ENCODE measurements around the gene ANAPC10.
"Not testable (repeated sequence)": the region's sequence is repeated elsewhere in the genome, so short reads cannot be mapped to it uniquely, and the experiment has no call there.

The ANAPC10 gene, protein sequence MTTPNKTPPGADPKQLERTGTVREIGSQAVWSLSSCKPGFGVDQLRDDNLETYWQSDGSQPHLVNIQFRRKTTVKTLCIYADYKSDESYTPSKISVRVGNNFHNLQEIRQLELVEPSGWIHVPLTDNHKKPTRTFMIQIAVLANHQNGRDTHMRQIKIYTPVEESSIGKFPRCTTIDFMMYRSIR

DNA sequence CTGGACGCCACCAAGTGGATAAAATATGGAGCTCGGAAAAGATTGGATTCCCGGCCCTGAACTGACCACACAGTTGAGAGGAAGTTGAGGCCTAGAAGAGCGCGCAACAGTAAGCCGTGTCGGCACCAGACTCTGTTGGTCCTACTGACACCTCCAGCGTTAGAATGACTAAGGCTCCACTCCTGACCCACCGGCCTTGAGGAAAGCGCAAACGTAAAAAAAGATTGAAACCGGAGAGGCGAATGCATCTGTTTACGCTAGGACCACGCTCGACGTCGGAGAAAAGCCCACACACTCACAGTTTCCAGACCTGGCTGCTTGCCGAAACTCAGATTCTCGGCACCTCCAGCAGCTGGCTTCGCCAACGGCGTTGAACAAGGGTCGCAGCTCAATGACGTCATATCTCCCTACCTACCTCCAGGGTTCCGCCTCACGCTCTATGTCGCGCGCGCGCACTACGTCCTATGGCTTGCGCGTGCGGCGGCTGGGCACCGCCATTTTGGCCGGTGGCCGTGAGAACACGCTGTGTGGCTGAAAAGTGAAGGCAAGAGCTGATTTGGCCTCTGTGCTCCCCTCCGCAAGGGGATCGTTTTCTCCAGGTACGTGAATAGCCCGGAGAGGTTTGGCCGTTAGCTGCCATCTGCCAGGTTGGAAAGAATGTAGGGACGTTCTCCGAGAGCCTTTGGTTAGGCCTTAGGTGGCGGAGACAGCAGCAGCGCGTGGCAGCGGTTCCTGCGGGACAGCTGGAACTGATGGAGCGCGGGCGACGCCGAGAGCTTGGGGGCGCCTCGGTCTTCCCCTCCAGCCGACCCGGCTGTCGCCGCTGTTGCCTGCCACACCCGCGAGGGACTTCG, at the start of gene ANAPC10, which contains the start of gene ABCE1:
Gene ANAPC10, minus strand, starts transcription at position 376 of the 854 bp plus-strand sequence. CDS start 2,097 bp downstream, outside the sequence.
Gene ABCE1, plus strand, starts transcription at position 491 of the 854 bp plus-strand sequence. CDS start 6,102 bp downstream, outside the sequence.
- peak; percentile 89 for TF ChIP-seq L3MBTL2 (conservative IDR thresholded peaks at IDR 0.05)
- no peak for TF ChIP-seq FOXM1 (IDR thresholded peaks at IDR 0.05; ENCODE audit: borderline replicate concordance)
- peak; percentile 94 for DNase-seq (ENCODE audit: extremely low spot score)
- CTCF ChIA-PET: interaction anchor here (0.6 to 1.1 kb wide), 2 partner anchors 87 to 329 kb away, joined by 3 to 4 read pairs; no protein-coding TSS in a partner anchor
- POLR2A ChIA-PET: interaction anchor here (0.7 to 2.1 kb wide), 20 partner anchors 9 to 920 kb away, joined by 3 to 20 read pairs (median 4); partner anchors contain the start of gene HHIP

DNA sequence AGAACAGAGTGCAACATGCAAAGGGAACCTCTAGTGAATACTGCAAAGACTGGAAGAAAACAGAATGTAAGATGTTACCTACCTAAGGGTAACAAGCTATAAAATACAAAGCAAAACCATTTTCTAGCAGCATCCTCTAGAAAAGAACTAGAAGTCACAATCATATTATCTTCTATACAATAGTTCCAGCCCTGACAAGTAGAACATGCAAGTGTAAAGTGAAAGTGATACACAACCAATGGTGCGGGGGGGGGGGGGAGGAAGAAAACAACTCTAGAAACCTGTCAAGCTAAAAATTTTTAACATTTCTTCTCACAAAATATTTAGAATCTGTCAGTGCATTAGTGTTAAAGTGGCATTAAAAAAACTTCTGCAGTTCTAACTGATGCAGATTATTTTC, 38.2 kb upstream of the ANAPC10 start:
- POLR2A ChIA-PET; DNase-seq (ENCODE audit: extremely low spot score); CTCF ChIA-PET: not testable (repeated sequence)

DNA sequence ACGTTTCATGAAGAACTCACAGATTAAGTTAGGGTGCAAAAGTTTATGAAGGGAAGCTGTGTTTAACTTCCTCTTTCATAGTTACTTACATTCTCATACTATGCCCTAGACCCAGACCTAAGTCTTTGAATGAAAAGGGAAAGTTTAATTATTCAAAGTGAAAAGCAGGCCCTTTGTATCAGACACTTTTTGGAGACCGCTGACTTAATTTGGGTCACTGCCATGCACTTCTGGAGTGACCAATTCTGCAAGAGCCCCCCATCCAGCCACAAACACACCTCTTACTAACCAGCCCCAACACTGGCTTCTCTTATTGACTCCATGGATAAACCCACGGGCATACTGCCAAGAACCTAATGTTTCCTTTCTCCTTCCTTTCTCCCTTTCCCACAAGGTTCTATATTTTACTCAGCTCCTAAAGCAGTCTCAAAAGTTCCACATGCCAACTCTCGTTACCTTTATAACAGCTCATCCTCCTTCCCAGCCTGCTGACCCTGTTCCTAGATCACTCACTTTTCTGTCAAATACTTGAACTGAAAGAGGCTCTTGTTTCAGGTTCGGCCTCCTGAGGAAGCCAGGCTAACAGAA, 34.6 kb upstream of the ANAPC10 start:
- CTCF ChIA-PET: no interaction called here

DNA sequence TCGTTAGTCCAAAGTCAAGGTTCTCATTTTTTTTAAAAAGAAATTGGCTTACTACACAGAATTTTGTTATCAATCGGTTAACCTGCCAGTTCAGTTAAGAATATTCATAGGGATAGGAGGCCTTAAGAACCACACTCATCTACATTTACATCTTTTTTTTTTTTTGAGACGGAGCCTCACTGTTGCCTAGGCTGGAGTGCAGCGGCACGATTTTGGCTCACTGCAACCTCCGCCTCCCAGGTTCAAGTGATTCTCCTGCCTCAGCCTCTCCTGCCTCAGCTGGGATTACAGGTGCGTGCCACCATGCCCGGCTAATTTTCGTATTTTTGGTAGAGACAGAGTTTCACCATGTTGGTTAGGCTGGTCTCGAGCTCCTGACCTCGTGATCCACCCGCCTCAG, 33.9 kb upstream of the ANAPC10 start:
- POLR2A ChIA-PET: no interaction called here
- no peak for DNase-seq (ENCODE audit: extremely low spot score)
- CTCF ChIA-PET: no interaction called here
- TF ChIP-seq BHLHE40 (IDR thresholded peaks at IDR 0.05; ENCODE audit: borderline replicate concordance) (no peak), FOXK2 (IDR thresholded peaks at IDR 0.05) (no peak), FOXM1 (IDR thresholded peaks at IDR 0.05; ENCODE audit: borderline replicate concordance) (no peak), ELF4 (IDR thresholded peaks at IDR 0.05) (no peak), ZNF384 (IDR thresholded peaks at IDR 0.05) (no peak), ARNT (IDR thresholded peaks at IDR 0.05) (no peak), L3MBTL2 (conservative IDR thresholded peaks at IDR 0.05) (no peak), SUZ12 (IDR thresholded peaks at IDR 0.05) (no peak), TARDBP (IDR thresholded peaks at IDR 0.05) (no peak), CTBP1 (IDR thresholded peaks at IDR 0.05; ENCODE audit: borderline replicate concordance) (no peak), NFRKB (IDR thresholded peaks at IDR 0.05) (no peak), FOXA1 (IDR thresholded peaks at IDR 0.05) (no peak), HDGF (IDR thresholded peaks at IDR 0.05; ENCODE audit: borderline replicate concordance) (no peak), SP1 (IDR thresholded peaks at IDR 0.05) (no peak), LEF1 (IDR thresholded peaks at IDR 0.05; ENCODE audit: borderline replicate concordance) (no peak)
- TF ChIP-seq, protein P1, sequence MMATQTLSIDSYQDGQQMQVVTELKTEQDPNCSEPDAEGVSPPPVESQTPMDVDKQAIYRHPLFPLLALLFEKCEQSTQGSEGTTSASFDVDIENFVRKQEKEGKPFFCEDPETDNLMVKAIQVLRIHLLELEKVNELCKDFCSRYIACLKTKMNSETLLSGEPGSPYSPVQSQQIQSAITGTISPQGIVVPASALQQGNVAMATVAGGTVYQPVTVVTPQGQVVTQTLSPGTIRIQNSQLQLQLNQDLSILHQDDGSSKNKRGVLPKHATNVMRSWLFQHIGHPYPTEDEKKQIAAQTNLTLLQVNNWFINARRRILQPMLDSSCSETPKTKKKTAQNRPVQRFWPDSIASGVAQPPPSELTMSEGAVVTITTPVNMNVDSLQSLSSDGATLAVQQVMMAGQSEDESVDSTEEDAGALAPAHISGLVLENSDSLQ (IDR thresholded peaks at IDR 0.05): no peak

More for the DNA sequence above, 34.6 kb upstream of the ANAPC10 start:
- DNase-seq (ENCODE audit: extremely low spot score): no peak
- TF ChIP-seq LEF1 (IDR thresholded peaks at IDR 0.05; ENCODE audit: borderline replicate concordance): no peak
- no peak for TF ChIP-seq SP1 (IDR thresholded peaks at IDR 0.05)
- TF ChIP-seq TARDBP (IDR thresholded peaks at IDR 0.05): no peak
- TF ChIP-seq ZNF384 (IDR thresholded peaks at IDR 0.05): no peak
- TF ChIP-seq FOXM1 (IDR thresholded peaks at IDR 0.05; ENCODE audit: borderline replicate concordance): no peak
- TF ChIP-seq ELF4 (IDR thresholded peaks at IDR 0.05): no peak
- TF ChIP-seq ARNT (IDR thresholded peaks at IDR 0.05): no peak
- TF ChIP-seq FOXK2 (IDR thresholded peaks at IDR 0.05): no peak
- no peak for TF ChIP-seq FOXA1 (IDR thresholded peaks at IDR 0.05)
- TF ChIP-seq HDGF (IDR thresholded peaks at IDR 0.05; ENCODE audit: borderline replicate concordance): no peak
- no peak for TF ChIP-seq NFRKB (IDR thresholded peaks at IDR 0.05)
- TF ChIP-seq SUZ12 (IDR thresholded peaks at IDR 0.05): no peak
- TF ChIP-seq L3MBTL2 (conservative IDR thresholded peaks at IDR 0.05): no peak
- TF ChIP-seq BHLHE40 (IDR thresholded peaks at IDR 0.05; ENCODE audit: borderline replicate concordance): no peak
- TF ChIP-seq CTBP1 (IDR thresholded peaks at IDR 0.05; ENCODE audit: borderline replicate concordance): no peak
- TF ChIP-seq, protein P1 (IDR thresholded peaks at IDR 0.05): no peak
- POLR2A ChIA-PET: no interaction called here

DNA sequence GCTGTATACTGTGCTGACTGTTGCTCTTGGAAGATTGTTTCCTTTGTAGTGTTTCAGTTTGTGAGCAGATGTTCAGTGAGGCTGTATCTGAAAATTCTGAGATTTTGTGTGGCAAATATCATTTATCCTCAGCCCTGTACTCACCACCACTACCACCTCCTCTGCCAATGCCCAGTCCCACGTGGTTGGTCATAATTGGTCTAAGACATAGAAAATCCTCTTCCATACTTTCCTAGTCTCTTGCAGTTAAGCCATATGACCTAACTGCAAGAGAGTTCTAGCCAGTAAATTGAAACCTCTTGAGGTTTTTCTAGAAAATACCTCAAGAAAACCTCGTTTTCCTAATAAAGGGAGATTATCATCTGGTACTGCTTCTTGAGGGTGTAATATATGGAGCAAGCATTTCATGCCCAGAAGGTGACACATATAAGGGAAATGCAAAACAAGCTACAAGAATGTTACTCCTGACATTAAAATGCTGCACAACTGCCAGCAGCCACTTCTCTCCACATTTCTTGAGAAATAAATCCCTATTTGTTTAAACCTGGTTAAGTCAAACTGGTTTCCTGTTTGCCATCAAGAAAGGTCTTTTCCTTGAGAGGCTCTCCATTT, 32.9 kb upstream of the ANAPC10 start:
- DNase-seq (ENCODE audit: extremely low spot score): no peak
- ChIA-PET CTCF (no interaction called here), POLR2A (no interaction called here)
- TF ChIP-seq FOXM1 (IDR thresholded peaks at IDR 0.05; ENCODE audit: borderline replicate concordance) (no peak), NFRKB (IDR thresholded peaks at IDR 0.05) (no peak), ZNF384 (IDR thresholded peaks at IDR 0.05) (no peak), CTBP1 (IDR thresholded peaks at IDR 0.05; ENCODE audit: borderline replicate concordance) (no peak), LEF1 (IDR thresholded peaks at IDR 0.05; ENCODE audit: borderline replicate concordance) (no peak), L3MBTL2 (conservative IDR thresholded peaks at IDR 0.05) (no peak), FOXA1 (IDR thresholded peaks at IDR 0.05) (no peak)

DNA sequence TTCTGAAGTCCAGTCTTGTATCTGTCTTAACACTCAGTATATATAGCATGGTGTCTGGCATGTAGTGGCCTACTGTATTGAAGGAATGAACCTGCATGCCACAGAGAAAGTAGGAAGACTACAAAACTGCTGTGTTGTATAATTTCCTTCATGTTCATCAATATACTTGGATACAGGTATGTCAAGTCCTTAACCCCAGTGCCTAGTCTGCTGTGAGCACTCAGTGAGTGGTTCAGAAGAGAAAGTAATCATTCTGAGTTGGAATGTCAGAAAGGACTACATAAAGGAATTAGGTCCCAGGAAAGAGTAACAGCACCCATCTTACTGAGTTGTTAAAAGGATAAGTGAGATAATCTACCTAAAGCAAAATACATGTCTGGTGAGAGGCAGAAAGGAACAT, 32.1 kb upstream of the ANAPC10 start:
- CTCF ChIA-PET: no interaction called here

More for the DNA sequence above, 32.1 kb upstream of the ANAPC10 start:
- DNase-seq (ENCODE audit: extremely low spot score): no peak
- POLR2A ChIA-PET: no interaction called here
- no peak for TF ChIP-seq NFRKB (IDR thresholded peaks at IDR 0.05)
- TF ChIP-seq FOXM1 (IDR thresholded peaks at IDR 0.05; ENCODE audit: borderline replicate concordance): no peak
- TF ChIP-seq SUZ12 (IDR thresholded peaks at IDR 0.05): no peak

Data from HEK293T (cell line).